ENCODE results near the gene PHEX.

PHEX gene

GRCh38 chrX:21991504-21991903, 40.6 kb upstream of the PHEX start:
- TF ChIP-seq SIN3A (IDR thresholded peaks at IDR 0.05; ENCODE audit: borderline replicate concordance, insufficient read depth, low read length) (no peak), TAF1 (IDR thresholded peaks at IDR 0.05; ENCODE audit: borderline replicate concordance, insufficient read depth, low read length) (no peak), REST (IDR thresholded peaks at IDR 0.05; ENCODE audit: insufficient read depth in 1 of 2, low read depth in 2 of 2, low read length in 2 of 2) (no peak), FOXP2 (optimal IDR thresholded peaks at IDR 0.05; ENCODE audit: borderline replicate concordance, extremely low read depth, extremely low read length, insufficient read depth) (no peak), POLR2AphosphoS5 (IDR thresholded peaks at IDR 0.05; ENCODE audit: low read depth, low read length) (no peak)

GRCh38 chrX:21993265-21993664, 38.9 kb upstream of the PHEX start:
- TF ChIP-seq FOXP2 (optimal IDR thresholded peaks at IDR 0.05; ENCODE audit: borderline replicate concordance, extremely low read depth, extremely low read length, insufficient read depth) (no peak), REST (IDR thresholded peaks at IDR 0.05; ENCODE audit: insufficient read depth in 1 of 2, low read depth in 2 of 2, low read length in 2 of 2) (no peak), POLR2AphosphoS5 (IDR thresholded peaks at IDR 0.05; ENCODE audit: low read depth, low read length) (no peak), SIN3A (IDR thresholded peaks at IDR 0.05; ENCODE audit: borderline replicate concordance, insufficient read depth, low read length) (no peak), TAF1 (IDR thresholded peaks at IDR 0.05; ENCODE audit: borderline replicate concordance, insufficient read depth, low read length) (no peak)

DNA sequence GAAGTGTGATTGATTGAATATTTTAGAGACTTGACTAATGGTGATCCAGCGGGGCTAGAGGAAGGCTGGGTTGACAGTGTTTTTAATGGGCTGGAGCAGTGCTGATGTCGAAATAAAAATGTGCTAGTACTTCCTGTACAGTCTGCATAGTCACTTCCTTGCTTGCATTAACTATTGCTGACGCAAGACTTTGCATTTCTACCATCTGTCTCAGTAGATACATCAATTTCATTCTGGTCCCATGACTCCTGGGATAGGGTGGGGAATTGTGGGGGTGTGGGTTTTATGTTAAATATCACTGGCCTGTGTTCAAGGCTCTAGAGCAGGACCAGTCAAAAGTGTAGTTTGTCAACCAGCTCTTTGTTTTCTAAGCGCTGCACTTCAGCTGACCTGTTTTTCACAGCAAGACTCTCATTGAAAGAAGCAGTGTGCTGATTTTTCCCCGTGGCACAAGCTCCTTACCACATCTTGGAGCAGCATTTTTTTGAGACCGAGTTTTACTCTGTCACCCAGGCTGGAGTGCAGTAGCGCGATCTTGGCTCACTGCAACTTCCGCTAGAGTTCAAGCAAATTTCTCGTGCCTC, 35.2 kb upstream of the PHEX start:
- TF ChIP-seq FOXP2 (optimal IDR thresholded peaks at IDR 0.05; ENCODE audit: borderline replicate concordance, extremely low read depth, extremely low read length, insufficient read depth) = no peak
- no peak for TF ChIP-seq REST (IDR thresholded peaks at IDR 0.05; ENCODE audit: insufficient read depth in 1 of 2, low read depth in 2 of 2, low read length in 2 of 2)
- no peak for TF ChIP-seq SIN3A (IDR thresholded peaks at IDR 0.05; ENCODE audit: borderline replicate concordance, insufficient read depth, low read length)
- no peak for TF ChIP-seq TAF1 (IDR thresholded peaks at IDR 0.05; ENCODE audit: borderline replicate concordance, insufficient read depth, low read length)
- TF ChIP-seq POLR2AphosphoS5 (IDR thresholded peaks at IDR 0.05; ENCODE audit: low read depth, low read length) = no peak

- no peak for TF ChIP-seq POLR2AphosphoS5 (IDR thresholded peaks at IDR 0.05; ENCODE audit: low read depth, low read length)
- no peak for TF ChIP-seq REST (IDR thresholded peaks at IDR 0.05; ENCODE audit: insufficient read depth in 1 of 2, low read depth in 2 of 2, low read length in 2 of 2)
- no peak for TF ChIP-seq TAF1 (IDR thresholded peaks at IDR 0.05; ENCODE audit: borderline replicate concordance, insufficient read depth, low read length)
- TF ChIP-seq SIN3A (IDR thresholded peaks at IDR 0.05; ENCODE audit: borderline replicate concordance, insufficient read depth, low read length) = no peak
- no peak for TF ChIP-seq FOXP2 (optimal IDR thresholded peaks at IDR 0.05; ENCODE audit: borderline replicate concordance, extremely low read depth, extremely low read length, insufficient read depth)
Observed at GRCh38 chrX:21998037-21998436, 34.1 kb upstream of the PHEX start.
